Mucosa of stomach (tissue), 1 donor: Measurements from ENCODE around the gene ELK1.

Experiments used
- H3K27me3 ChIP-seq: one replicate; pipeline ENCODE4 v1.7.0; 2013; ENCODE audit warnings: mild to moderate bottlenecking, low read length; ENCODE audit not compliant: control insufficient read depth, insufficient read depth
- H3K36me3 ChIP-seq: one replicate; pipeline ENCODE4 v1.7.0; 2013; ENCODE audit warnings: low read length; ENCODE audit not compliant: control insufficient read depth, insufficient read depth
- H3K4me1 ChIP-seq: one replicate; pipeline ENCODE4 v1.7.0; 2013; ENCODE audit warnings: mild to moderate bottlenecking, low read length; ENCODE audit not compliant: control insufficient read depth, insufficient read depth
- H3K4me3 ChIP-seq: one replicate; pipeline ENCODE4 v1.7.0; 2013; ENCODE audit warnings: low read length
- H3K9ac ChIP-seq: one replicate; pipeline ENCODE4 v1.7.0; 2013; ENCODE audit warnings: mild to moderate bottlenecking, low read length, moderate library complexity
- H3K9me3 ChIP-seq: one replicate; pipeline ENCODE4 v1.7.0; 2013; ENCODE audit warnings: mild to moderate bottlenecking, low read length, moderate library complexity; ENCODE audit not compliant: control insufficient read depth
- donor health status: Pancreatic carcinoma.

The ELK1 gene

GRCh38 chrX:47620303-47620685, 30.1 kb downstream of the ELK1 start:
- Histone ChIP-seq H3K4me3 (no peak overlapping the region), H3K9ac (no peak overlapping the region), H3K27me3 (peaks cover 10% of the 10 kb centered on the region), H3K4me1 (no peaks in the 10 kb centered on the region), H3K9me3 (no peaks in the 10 kb centered on the region), H3K36me3 (no peaks in the 10 kb centered on the region)

- Histone ChIP-seq H3K9ac (no peak within 1 kb of the TSS), H3K9me3 (no peaks in the 10 kb centered on the region), H3K36me3 (no peaks in the 10 kb centered on the region), H3K4me1 (no peaks in the 10 kb centered on the region), H3K27me3 (peaks cover 10% of the 10 kb centered on the region), H3K4me3 (no peak within 1 kb of the TSS)
Measured at GRCh38 chrX:47619486-47620302, 30.7 kb downstream of the ELK1 start, which contains the start of gene SYN1. TSS of gene SYN1 (minus strand) at chrX:47619857. CDS start at chrX:47619728, 129 bp downstream.

GRCh38 chrX:47618923-47619485, 31.4 kb downstream of the ELK1 start:
- Histone ChIP-seq H3K36me3 (no peaks in the 10 kb centered on the region), H3K27me3 (peaks cover 8% of the 10 kb centered on the region), H3K4me3 (no peak overlapping the region), H3K9ac (no peak overlapping the region), H3K9me3 (no peaks in the 10 kb centered on the region), H3K4me1 (no peaks in the 10 kb centered on the region)

- Histone ChIP-seq H3K9me3 (no peaks in the 10 kb centered on the region), H3K9ac (no peak overlapping the region), H3K36me3 (no peaks in the 10 kb centered on the region), H3K4me3 (no peak overlapping the region), H3K4me1 (no peaks in the 10 kb centered on the region), H3K27me3 (no peaks in the 10 kb centered on the region)
Measured at GRCh38 chrX:47614618-47615017, 35.7 kb downstream of the ELK1 start.

- Histone ChIP-seq H3K9me3 (no peaks in the 10 kb centered on the region), H3K27me3 (no peaks in the 10 kb centered on the region), H3K4me3 (no peak overlapping the region), H3K4me1 (no peaks in the 10 kb centered on the region), H3K9ac (no peak overlapping the region), H3K36me3 (no peaks in the 10 kb centered on the region)
Measured at GRCh38 chrX:47613082-47613481, 37.3 kb downstream of the ELK1 start.

GRCh38 chrX:47612418-47612817, 37.9 kb downstream of the ELK1 start:
- Histone ChIP-seq H3K4me1 (no peaks in the 10 kb centered on the region), H3K9me3 (no peaks in the 10 kb centered on the region), H3K9ac (no peak overlapping the region), H3K4me3 (no peak overlapping the region), H3K36me3 (no peaks in the 10 kb centered on the region), H3K27me3 (no peaks in the 10 kb centered on the region)

GRCh38 chrX:47611926-47612325, 38.4 kb downstream of the ELK1 start:
- H3K9ac ChIP-seq: no peak overlapping the region
- H3K27me3 ChIP-seq: no peaks in the 10 kb centered on the region
- no peaks in the 10 kb centered on the region for H3K9me3 ChIP-seq
- H3K36me3 ChIP-seq: no peaks in the 10 kb centered on the region
- H3K4me1 ChIP-seq: no peaks in the 10 kb centered on the region
- H3K4me3 ChIP-seq: no peak overlapping the region

- H3K4me3 ChIP-seq: no peak overlapping the region
Measured at GRCh38 chrX:47611489-47611888, 38.9 kb downstream of the ELK1 start.

GRCh38 chrX:47610511-47610910, 39.9 kb downstream of the ELK1 start:
- H3K9ac ChIP-seq: no peak overlapping the region
- no peaks in the 10 kb centered on the region for H3K4me1 ChIP-seq
- H3K27me3 ChIP-seq: no peaks in the 10 kb centered on the region
- no peaks in the 10 kb centered on the region for H3K36me3 ChIP-seq
- no peaks in the 10 kb centered on the region for H3K9me3 ChIP-seq
- H3K4me3 ChIP-seq: no peak overlapping the region

More at GRCh38 chrX:47611489-47611888, 38.9 kb downstream of the ELK1 start:
- Histone ChIP-seq H3K9ac (no peak overlapping the region), H3K36me3 (no peaks in the 10 kb centered on the region), H3K9me3 (no peaks in the 10 kb centered on the region), H3K27me3 (no peaks in the 10 kb centered on the region), H3K4me1 (no peaks in the 10 kb centered on the region)

GRCh38 chrX:47608130-47608810, 42.1 kb downstream of the ELK1 start:
- Histone ChIP-seq H3K4me3 (no peak overlapping the region), H3K9me3 (no peaks in the 10 kb centered on the region), H3K27me3 (no peaks in the 10 kb centered on the region), H3K9ac (no peak overlapping the region), H3K4me1 (no peaks in the 10 kb centered on the region), H3K36me3 (no peaks in the 10 kb centered on the region)

GRCh38 chrX:47607091-47607490, 43.3 kb downstream of the ELK1 start:
- H3K4me3 ChIP-seq: no peak overlapping the region
- H3K27me3 ChIP-seq: no peaks in the 10 kb centered on the region
- H3K36me3 ChIP-seq: no peaks in the 10 kb centered on the region
- no peak overlapping the region for H3K9ac ChIP-seq
- H3K9me3 ChIP-seq: no peaks in the 10 kb centered on the region
- no peaks in the 10 kb centered on the region for H3K4me1 ChIP-seq

GRCh38 chrX:47605024-47605423, 45.3 kb downstream of the ELK1 start:
- Histone ChIP-seq H3K9me3 (no peaks in the 10 kb centered on the region), H3K27me3 (no peaks in the 10 kb centered on the region), H3K36me3 (no peaks in the 10 kb centered on the region), H3K9ac (no peak overlapping the region), H3K4me1 (no peaks in the 10 kb centered on the region), H3K4me3 (no peak overlapping the region)
